LNCaP clone FGC (cell line): ENCODE measurements around the gene RGS3.

Experiments
- DNase-seq: peaks from one replicate; pipeline ENCODE4 v3.0.0-alpha.2; 2011; ENCODE audit warnings: low read depth
- H3K4me3 ChIP-seq: 2 replicates; pipeline ENCODE4 v1.5.1; 2011; ENCODE audit warnings: mild to moderate bottlenecking, low read depth, low read length, control low read depth
- TF ChIP-seq, protein P1 (sequence below): IDR thresholded peaks from 2 replicates; pipeline ENCODE4 v1.5.1; 2012; ENCODE audit warnings: mild to moderate bottlenecking; ENCODE audit not compliant: control insufficient read depth, insufficient read depth; ENCODE audit errors: extremely low read depth

RGS3 gene

DNA sequence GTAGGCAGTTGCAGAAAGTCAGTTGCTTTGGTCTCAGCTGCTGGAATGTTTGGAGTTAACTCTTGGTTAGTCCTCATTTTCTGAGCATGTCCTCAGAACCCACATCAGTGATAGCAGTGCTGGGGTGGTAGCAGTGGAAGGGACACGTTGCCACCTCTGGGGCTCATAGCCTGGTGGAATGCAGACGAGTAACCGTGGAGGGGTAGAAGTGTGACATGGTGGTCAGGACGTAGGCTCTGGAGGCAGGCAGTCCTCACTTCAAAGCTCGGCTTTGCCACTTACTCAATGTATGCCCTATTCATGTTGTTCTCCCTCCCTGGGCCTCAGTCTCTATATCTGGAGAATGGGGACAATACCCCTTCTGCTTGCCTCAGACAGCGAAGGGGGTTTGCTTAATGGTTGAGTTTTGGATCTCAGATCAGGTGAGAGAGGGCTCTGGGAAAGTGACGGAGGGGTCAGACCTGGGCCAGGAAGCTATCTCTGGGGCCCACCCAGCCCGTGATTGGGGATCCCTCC is 62.8 kb downstream of the RGS3 start:
- DNase-seq, result no peak
- no peak overlapping the region for H3K4me3 ChIP-seq

GRCh38 chr9:113526841-113527240 is 63.3 kb downstream of the RGS3 start:
- TF ChIP-seq, protein P1, sequence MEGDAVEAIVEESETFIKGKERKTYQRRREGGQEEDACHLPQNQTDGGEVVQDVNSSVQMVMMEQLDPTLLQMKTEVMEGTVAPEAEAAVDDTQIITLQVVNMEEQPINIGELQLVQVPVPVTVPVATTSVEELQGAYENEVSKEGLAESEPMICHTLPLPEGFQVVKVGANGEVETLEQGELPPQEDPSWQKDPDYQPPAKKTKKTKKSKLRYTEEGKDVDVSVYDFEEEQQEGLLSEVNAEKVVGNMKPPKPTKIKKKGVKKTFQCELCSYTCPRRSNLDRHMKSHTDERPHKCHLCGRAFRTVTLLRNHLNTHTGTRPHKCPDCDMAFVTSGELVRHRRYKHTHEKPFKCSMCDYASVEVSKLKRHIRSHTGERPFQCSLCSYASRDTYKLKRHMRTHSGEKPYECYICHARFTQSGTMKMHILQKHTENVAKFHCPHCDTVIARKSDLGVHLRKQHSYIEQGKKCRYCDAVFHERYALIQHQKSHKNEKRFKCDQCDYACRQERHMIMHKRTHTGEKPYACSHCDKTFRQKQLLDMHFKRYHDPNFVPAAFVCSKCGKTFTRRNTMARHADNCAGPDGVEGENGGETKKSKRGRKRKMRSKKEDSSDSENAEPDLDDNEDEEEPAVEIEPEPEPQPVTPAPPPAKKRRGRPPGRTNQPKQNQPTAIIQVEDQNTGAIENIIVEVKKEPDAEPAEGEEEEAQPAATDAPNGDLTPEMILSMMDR, result no peak
- H3K4me3 ChIP-seq, result no peak overlapping the region
- DNase-seq, result no peak

More for the DNA sequence above, 62.8 kb downstream of the RGS3 start:
- TF ChIP-seq, protein P1, result no peak

- DNase-seq, result no peak
- TF ChIP-seq, protein P1, result no peak
- H3K4me3 ChIP-seq, result no peak overlapping the region
Observed at GRCh38 chr9:113528088-113528487, 64.6 kb downstream of the RGS3 start.

GRCh38 chr9:113528811-113529210 is 65.3 kb downstream of the RGS3 start:
- no peak overlapping the region for H3K4me3 ChIP-seq
- TF ChIP-seq, protein P1, result no peak
- no peak for DNase-seq

DNA sequence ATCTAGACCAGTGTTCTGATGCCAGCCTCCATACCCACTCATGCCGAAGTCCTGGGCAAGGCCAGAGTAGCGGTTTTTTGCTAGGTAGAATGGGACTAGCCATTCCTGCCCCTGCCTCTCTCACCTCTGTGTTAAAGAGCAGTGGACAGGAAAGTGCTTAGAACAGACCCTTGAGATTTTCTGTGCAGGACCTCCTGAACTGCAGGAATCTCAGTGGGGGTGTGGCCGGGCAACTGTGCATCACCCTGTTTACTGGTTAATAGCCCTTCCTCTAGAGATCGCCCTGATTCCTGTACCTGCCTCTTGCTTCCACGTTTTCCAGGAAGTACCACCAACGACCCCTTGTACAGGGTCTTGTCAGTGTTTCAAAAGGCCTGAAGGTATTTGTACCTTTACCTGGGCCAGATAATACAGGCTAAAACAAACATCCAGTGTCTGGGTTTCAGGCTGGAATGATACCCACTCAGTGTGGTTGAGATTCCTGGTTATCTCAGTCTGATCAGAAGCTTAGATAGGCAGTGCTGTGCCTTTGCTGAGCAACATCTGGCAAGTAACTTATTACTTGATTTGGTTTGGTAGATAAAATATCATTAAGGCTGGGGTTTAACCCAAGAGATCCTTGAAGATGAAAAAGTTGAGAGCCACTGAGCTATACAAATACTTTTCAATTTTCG is 65.9 kb downstream of the RGS3 start:
- H3K4me3 ChIP-seq, result no peak overlapping the region
- DNase-seq, result no peak
- TF ChIP-seq, protein P1, result no peak

DNA sequence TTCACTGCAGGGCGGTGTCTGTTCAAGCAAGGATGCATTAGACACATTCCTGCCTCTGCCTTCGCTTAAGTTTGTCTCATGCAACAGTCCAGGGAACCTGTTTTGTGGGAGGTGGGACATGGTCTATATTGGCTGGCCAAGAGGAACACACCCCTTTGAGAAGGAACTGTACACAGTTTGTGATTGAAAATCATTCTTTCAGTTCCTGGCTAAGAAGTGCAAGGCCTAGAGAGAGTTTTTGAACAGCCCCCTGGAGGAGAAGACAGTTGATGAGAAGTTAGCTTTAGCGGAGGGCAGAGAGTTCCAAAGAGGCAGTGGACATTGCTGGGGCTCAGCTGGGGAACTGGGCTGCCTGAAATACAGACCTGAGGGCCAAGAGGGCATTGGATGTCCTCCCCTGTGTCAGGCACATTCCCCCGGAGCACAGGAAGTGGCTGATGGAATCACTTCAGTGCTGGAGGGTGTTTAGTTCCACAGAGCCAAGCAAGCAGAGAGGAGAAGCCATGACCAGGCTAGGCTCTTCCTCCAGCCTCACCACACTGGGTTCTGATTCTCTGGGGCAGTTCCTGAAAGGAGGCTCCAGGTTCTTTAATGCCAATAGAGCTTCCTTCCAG is 66.6 kb downstream of the RGS3 start:
- TF ChIP-seq, protein P1, result no peak
- no peak for DNase-seq
- no peak overlapping the region for H3K4me3 ChIP-seq
